GM12875 (cell line): ENCODE data around the gene ADRA2B.
A peak's percentile ranks its signal among the peaks of the same experiment; 100 is the strongest.

Experiments
- H3K4me3 ChIP-seq: one replicate; pipeline ENCODE4 v1.5.1; 2011; ENCODE audit warnings: low read depth, low read length, control low read depth
- CTCF ChIP-seq: IDR thresholded peaks from 2 replicates; pipeline ENCODE4 v1.5.1; 2011; ENCODE audit warnings: low read depth, mild to moderate bottlenecking, control low read depth, inconsistent platforms, low read length, moderate library complexity, borderline replicate concordance; ENCODE audit not compliant: insufficient read depth

Gene ADRA2B

GRCh38 chr2:96113951-96114350 is 2.4 kb downstream of the ADRA2B start:
- no peak for TF ChIP-seq CTCF
- no peak overlapping the region for H3K4me3 ChIP-seq

GRCh38 chr2:96113367-96113677 is 3.0 kb downstream of the ADRA2B start:
- peak; percentile 33; the same call in 1 of the 2 replicates for TF ChIP-seq CTCF
- H3K4me3 ChIP-seq = no peak overlapping the region

- no peak for TF ChIP-seq CTCF
- H3K4me3 ChIP-seq = no peak overlapping the region
Measured at GRCh38 chr2:96112501-96113366, 3.6 kb downstream of the ADRA2B start.

- no peak for TF ChIP-seq CTCF
- no peak overlapping the region for H3K4me3 ChIP-seq
Measured at GRCh38 chr2:96111823-96112500, 4.4 kb downstream of the ADRA2B start.

- TF ChIP-seq CTCF = no peak
- no peak overlapping the region for H3K4me3 ChIP-seq
Measured at GRCh38 chr2:96111257-96111640, 5.1 kb downstream of the ADRA2B start.

GRCh38 chr2:96110621-96111256 is 5.6 kb downstream of the ADRA2B start:
- H3K4me3 ChIP-seq = no peak overlapping the region
- TF ChIP-seq CTCF = no peak
